Frontal cortex (tissue), 4 donors: ENCODE data around the gene RPL5. TPM values are rescaled to one million over a fixed set of nuclear protein-coding genes. Genes with fewer than 3 reads are reported as not detected.

Source experiments
- DNase-seq, 2 donors: peaks; one replicate each; pipeline ENCODE4 v3.0.0; 2012; ENCODE audit warnings: low spot score in 2 of 2
- FAIRE-seq: peaks from 2 replicates; lab custom pipeline; 2012; peaks lifted over from hg19 to GRCh38; lab: Jason Lieb, UNC
- total RNA-seq: library from RNA; depleted of rRNA; stranded (reverse); fragments of >200 nt; gene quantifications from one replicate; pipeline ENCODE4 v1.2.3, GENCODE V29; 2014
- donor health status: control.
- donor health status: control.
- donor health status: control.

The RPL5 gene
- total RNA-seq, 1 donor from 2014 or later: 2,066 TPM

DNA sequence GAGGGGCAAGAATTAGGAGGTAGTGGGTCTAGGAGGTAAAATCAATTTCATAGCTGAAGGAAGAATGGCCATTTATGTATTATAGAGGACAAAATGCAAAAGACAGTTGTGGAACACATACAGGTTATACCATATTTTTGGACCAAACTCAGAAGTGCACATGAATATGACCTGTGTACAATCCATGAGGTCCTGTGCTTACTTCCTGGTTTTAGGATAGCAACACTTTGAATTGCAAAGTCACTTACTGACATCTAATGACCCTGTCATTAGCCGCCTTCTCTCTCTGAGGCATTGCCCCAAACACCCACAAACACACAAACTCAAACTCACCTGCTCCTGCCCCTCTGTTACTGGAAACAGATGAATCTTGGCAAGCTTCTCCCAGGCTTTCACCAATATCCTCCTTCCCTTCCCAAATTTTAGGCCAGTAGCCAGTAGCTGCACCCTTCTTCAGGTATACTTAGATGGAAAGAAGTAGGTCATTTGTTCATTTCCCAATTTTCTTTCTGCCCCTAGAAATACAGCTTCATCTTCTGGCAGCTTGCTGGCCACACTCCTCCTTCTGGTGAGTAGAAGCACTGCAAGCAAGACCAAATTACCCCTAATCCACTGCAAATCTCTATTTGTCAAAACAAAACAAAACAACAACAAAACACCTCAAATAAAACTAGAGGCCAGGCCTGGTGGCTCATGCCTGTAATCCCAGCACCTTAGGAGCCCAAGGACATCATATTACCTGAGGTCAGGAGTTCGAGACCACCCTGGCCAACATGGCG is 13.7 kb upstream of the RPL5 start:
- no peak for DNase-seq
- FAIRE-seq: no peak

DNA sequence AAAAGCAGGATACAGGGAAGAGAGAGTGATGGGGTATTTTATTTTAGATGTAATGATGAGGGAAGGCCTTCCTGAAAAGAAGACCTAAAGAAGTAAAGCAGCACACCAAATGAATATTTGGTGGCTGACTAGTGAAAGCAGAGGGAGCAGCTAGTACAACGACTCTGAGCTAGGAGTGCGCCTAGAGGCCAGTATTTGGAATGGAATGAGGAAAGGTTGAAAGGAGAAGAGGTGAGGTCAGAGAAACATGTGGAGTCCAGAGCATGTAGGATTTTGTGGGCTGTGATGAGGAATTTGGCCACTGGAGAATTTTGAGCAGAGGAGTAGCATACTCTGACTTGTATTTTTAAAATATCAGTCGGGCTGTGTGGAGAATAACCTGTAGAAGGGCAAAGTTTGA is 11.8 kb upstream of the RPL5 start:
- no peak for DNase-seq

DNA sequence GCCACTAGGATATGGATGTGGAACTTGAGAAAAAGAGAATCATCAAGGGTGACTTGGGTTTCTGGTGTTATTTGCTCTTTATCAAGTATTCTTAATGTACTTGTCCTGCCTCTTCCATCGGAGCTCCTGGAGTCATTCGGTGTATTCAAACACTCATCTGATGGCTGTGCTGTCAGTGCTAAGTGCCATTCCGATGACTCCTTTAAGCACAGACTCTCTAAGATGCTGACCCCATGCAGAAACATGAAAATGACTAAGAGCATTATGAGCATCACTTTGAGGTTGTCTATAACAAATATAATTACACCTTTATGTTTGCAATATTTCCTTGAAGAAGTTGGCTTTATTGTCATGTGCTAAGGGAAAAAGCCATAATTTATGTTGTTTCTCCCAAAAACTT is 11.3 kb upstream of the RPL5 start:
- no peak for DNase-seq
- FAIRE-seq: no peak

More for the DNA sequence above, 11.8 kb upstream of the RPL5 start:
- no peak for FAIRE-seq

DNA sequence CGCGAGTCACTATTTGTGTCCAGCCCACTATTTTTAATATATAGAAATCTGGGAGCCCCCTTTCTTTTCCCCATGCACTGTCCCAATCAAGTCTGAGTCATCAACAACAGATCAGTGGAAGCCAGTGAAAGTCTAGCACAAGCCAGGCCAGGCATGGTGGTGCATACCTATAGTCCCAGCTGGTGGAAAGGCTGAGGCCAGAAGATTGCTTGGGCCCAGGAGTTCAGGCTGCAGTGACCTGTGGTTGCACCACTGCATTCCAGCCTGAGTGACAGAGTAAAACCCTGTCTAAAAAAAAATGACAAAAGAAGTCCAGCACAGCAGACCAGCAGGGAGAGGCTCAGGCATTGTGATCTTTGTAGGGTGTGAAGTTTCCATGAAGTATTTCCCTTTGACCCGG is 9.0 kb upstream of the RPL5 start:
- DNase-seq: no peak

DNA sequence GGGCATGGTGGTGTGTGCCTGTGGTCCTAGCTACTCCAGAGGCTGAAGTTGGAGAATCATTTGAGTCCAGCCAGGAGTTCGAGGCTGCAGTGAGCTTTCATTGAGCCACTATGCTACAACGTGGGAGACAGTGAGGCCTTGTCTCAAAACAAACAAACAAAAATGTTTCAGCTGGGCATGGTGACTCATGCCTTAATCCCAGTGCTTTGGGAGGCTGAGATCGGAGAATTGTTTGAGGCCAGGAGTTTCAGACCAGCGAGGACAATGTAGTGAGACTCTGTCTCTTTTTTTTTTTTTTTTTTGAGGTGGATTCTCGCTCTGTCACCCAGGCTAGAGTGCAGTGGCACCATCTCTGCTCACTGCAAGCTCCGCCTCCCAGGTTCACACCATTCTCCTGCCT is 5.0 kb upstream of the RPL5 start:
- FAIRE-seq: no peak

More for the DNA sequence above, 9.0 kb upstream of the RPL5 start:
- no peak for FAIRE-seq

DNA sequence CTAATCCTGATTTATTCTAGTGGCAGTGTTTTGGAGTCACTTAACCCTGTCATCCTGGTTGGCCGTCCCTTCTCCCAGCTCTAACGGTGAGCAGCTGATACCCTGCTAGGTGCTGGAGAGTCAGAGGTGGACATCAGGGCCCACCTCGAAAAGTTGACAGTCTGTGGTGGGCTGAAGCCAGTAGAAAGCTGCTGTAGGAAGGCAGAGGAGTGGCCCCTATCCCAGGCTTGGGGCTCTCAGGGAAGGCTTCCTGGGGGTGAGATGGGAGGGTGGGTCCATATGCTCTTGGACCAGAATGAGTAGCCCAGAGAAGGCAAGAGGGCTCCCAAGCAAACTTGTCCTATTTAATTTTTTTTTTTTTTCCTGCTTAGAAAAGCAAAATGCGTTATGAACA is 475 bp upstream of the RPL5 start:
- no peak for FAIRE-seq
- DNase-seq: no peak

More for the DNA sequence above, 5.0 kb upstream of the RPL5 start:
- DNase-seq: no peak

DNA sequence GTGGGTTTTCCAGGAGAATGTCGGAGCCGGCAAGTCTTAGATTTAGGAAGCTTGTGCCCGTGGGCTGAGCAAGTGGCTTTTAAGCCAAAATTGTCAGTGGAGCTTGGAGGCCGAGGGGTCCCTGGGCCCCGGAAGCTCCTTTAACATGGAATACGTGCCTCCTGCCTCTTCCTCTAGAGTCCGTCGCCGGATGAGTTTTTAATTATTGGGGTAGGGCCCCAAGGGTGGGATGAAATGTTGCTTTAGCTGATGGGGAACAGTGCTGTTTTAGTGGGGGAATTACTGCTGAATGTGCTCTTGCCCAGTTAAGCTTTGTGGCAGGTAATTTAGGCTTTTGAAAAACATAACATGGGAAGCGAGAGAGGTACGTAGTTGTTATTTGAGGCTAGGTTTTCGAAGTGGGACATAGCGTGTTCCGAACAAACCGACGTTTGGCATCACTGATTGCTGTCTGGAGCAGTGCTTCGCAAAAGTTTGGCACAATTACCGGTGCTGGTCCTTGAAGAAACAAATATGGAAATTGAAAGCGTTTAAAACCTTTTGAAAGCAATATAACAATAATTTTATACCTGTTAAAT is 786 bp downstream of the RPL5 start:
- DNase-seq (no peak), FAIRE-seq (no peak)

DNA sequence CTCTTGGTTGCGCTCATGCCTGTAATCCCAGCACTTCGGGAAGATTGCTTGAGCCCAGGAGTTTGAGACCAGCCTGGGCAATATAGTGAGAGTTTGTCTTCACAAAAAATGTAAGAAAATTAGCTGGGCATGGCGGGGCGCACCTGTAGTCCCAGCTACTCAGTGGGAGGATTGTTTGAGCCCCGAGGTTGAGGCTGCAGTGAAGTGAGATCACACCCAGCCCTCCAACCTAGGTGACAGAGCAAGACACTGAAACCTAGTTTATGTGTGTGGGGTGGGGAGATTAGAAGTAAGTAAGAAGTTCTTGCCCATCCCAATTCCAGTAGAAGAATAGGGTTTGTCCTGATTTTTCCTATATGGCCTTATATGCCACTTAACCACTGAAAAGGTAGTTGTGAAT is 2.0 kb downstream of the RPL5 start:
- no peak for DNase-seq
- FAIRE-seq: no peak

DNA sequence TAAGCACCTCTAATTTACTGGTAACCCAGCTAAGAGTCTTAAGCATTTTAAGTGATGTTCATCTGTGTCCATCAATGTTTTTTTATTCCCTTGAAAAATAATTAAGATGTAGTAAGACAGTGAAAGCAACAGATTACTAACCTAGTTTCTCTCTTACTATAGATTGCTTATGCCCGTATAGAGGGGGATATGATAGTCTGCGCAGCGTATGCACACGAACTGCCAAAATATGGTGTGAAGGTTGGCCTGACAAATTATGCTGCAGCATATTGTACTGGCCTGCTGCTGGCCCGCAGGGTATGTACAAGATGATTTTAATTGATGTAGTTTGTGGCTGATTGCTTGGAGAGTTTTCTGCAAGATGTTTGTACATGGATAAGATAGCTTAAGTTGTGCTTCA is 2.8 kb downstream of the RPL5 start:
- DNase-seq (no peak), FAIRE-seq (no peak)

DNA sequence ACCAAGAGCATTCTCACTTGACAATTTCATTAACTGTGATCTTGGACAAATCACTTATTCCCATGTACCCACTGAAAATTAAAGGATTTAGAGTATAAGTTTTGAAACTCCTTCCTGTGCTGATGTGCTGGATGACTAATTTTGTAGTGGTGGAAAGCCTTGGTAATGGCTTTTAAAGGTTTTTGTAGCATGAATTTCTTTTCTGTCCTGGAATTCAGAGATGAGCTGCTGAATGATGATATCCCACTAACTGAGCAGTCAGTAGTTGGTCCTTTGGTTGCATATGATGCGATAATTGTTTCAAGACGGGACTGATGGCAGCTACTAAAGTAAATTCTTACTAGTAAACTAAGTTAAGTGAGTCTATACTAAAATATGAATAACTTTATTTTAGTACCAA is 5.2 kb downstream of the RPL5 start:
- DNase-seq (no peak), FAIRE-seq (no peak)

DNA sequence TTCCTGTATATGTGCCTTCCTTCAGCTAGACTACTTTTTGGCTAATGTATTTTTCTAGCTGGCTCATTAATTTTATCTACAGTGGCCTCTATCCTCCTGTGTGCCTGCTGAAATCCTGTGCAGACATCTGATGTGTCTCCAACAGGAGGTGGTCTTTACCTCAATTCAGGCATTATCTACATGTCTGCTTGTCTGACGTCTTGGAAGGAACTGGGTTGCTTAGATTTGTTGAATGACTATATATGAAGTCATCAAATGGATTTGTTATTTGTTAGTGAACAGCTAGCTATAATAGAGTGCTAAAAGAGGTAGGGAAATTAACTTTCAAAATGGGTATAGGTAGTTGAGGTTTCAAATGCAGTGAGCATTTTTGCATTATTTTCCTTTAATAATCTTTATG is 6.7 kb downstream of the RPL5 start:
- FAIRE-seq: no peak
- no peak for DNase-seq

DNA sequence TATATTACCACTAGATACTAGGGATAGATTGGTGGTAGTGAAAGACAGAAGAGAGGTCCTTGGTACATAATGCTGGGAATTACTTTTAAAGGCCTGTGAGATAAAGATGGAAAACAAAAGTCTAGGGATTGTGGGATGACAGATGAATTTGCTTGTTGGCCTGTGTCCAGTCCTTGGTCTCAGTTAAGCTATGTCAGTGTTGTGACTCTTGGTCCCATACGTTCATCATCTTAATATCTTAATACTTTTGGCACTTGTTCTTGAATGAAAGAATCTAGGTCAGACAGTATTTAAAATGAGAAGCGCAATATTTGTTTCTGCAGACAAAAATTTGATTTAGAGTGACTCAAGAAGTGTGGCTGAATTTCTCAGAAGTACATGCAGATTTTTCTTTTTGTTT is 7.6 kb downstream of the RPL5 start:
- DNase-seq (no peak), FAIRE-seq (no peak)

DNA sequence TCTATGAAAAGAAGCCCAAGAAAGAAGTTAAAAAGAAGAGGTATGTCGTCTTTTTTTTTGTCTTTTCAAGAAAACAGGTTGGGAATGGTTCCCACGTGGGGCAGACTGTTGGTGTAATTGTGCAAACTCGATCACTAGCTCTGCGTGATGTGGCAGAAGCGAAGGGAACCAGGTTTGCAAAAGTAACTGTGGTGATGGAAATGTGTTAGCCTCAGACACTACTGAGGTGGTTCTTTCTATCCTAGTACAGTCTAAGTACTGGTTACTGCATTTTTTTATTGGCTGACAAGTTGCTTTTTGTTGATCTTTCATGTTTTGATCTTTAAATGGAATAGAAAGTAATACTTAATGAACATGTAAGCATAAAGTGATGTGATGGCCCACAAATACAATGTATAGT is 8.8 kb downstream of the RPL5 start:
- DNase-seq: no peak
- no peak for FAIRE-seq

DNA sequence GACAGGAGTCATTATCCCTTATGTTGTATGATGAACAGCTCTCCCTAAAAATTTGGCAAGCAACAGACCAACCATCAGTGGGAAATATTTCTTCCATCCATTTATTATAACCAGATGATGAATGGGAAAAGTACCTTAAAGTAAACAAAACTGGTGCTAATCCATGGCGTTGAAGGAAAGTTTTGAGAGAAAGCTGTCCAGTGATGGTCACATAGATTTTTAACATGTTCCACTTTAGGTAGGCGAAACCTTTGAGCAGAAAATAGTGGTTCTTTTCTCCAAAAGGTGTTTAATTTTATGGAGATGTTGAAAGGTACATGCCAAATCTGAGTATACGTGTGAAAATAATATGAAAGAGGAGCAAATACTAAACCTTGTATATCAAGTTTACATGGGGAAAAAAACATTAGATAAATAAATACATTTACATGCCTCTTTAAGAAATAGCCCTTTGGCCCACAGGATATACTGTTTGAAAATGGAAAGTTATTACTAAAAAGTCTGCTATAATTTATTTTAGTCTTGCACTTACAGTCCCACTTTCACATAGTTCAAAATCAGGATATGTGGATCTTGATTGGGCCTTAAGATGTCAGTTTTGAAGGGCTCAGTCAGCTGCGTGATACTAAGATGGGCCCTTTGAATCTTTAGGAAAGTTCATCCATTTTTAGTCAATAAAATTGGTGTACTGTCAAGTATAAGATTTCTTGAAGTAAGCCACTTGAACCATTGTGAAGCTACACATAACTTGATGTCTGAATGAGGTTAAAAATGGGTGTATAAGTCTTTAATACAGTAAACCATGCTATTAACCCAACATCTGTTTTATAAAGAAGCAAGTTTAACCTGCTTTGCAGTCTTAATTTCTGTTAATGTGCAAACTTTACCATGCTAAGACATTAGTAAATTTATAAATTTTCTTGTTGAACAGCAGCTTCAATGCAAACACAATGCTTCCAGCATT is 10.5 kb downstream of the RPL5 start:
- FAIRE-seq (no peak), DNase-seq (no peak)

DNA sequence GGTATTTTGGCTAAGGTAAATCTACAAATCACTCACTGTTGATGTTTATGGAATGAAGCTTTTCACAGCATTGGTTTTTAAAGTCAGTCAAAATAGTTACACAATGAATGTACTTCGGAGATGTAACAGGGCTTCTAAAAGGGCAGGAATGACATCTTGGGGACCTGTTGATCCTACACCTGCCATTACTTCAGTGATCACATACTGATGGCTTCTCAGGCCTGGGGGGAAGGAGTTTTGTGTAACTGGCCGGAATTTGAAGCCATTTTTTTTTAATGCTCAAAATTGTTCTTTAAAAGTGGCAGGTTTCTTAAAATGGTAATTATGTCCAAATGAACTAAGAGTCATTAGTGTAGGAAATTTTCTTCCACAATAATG is 11.2 kb downstream of the RPL5 start:
- DNase-seq (no peak), FAIRE-seq (no peak)

DNA sequence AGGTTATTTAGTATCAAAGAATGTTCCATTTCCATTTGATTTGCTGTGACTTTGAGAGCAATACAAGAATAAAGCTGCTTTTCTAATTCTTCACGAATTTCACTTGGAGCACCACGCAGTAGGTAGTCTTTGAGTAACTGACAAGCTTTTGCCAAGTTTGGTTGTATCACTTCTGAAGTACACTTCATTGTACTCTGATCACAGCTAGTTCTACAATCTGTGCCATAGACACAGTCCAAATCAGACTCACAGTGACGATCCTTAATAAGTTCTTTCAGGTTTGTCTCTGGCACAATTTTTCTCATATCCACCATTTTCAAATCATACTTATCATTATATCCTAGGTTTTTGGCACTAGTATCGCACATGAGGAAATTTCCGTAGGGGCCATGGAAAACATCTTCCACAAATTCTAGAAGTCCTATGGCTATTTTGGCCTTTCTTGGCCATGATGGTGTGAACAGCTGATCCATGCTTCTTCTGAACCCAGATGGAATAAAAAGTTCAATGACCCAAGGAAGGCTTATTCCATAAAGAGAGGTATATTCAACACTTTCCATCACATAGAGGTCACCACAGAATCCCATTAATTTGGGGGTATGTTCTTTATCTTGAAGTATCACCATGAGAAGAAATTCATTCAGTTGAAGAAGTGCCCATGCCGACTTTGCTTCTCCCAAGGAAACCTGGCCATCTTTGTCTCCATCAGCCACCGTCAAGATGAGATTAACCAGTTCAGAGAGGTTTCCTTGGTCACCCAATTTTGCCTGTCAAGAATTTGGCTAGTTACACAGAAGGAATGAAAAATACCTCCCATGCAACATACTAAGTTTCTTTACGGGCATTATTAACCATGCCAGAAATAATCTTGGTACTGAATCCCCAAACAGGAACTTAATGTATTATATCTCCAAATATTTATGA is 11.9 kb downstream of the RPL5 start:
- FAIRE-seq (no peak), DNase-seq (no peak)

DNA sequence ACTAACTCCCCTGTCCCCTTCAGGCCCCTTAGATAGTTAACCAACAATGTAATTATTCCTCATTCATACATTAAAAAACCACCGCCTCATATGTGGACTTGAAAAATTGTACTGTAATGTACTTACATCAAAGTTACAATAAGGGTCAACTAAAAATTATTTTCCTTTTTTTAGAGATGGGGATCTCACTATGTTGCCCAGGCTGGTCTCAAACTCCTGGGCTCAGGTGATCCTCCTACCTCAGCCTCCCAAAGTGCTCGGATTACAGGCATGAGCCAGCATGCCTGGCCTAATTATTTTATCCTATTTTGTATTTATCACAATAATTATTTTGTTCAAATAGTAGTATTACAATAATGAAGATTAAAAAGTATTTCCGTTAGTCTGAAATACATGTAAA is 12.6 kb downstream of the RPL5 start:
- no peak for FAIRE-seq
- DNase-seq: no peak

DNA sequence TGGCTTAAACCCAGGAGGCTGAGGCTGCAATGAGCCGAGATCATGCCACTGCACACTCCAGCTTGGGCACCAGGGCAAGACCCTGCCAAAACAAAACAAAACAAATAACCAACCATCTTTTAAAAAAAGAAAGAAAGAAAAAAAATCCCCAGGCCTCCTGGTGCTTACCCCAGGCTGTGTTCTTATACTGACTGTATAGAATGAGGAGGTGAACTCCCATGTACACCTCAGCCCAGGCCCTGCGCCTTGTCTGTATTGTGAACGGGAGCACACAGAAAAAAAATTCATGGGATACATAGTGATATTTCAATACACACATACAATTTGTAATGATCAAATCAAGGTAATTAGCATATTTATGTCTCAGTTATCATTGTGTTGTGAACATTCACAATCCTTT is 14.1 kb downstream of the RPL5 start:
- DNase-seq (no peak), FAIRE-seq (no peak)

DNA sequence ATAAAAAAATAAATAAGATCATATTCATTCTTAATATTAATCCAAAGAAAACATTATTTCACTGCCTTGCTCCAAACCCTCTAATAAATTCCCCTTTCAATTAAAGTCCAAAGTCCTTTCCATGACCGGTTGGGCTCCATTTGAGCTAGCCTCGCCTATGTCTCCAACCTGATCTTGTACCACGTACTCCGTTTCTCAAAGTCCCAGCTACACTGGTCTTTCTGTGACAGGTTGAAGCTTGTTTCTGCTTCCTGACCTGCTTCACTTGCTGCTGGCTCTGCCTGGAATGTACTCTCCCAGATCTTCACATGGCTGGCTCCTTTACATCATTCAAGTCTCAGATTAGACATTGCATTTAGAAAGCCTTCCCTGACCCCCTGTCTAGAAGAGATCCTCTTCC is 16.4 kb downstream of the RPL5 start:
- no peak for DNase-seq

DNA sequence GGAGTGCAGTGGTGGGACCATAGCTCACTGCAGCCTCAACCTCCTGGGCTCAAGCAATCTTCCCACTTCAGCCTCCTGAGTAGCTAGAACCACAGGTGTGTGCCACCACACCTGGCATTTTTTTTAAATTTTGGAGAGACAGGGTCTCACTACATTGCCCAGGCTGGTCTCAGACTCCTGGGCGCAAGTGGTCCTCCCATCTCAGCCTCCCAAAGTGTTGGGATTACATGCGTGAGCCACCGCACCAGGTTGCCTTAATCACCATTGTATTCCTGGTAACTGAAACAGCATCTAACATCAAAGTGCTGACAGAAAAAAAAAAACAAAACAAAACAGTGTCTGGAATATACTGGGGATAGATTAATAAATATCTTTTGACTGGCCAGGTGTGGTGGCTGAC is 18.2 kb downstream of the RPL5 start:
- DNase-seq (no peak), FAIRE-seq (no peak)

More for the DNA sequence above, 16.4 kb downstream of the RPL5 start:
- no peak for FAIRE-seq
